ENCODE data around the gene APBB1. TPM values are rescaled to one million over a fixed set of nuclear protein-coding genes. Genes with fewer than 3 reads are reported as not detected.

Gene APBB1
- total and polyA plus RNA-seq, 7 experiments from 2014 or later, result 46.9 to 293 (median 173) TPM

GRCh38 chr11:6360183-6360582 lies 58.7 kb downstream of the APBB1 start:
- intact Hi-C loops (cut with micrococcal nuclease), result no loop called here
- Histone ChIP-seq H3K4me1 (ENCODE audit: control insufficient read depth in 2 of 2, insufficient read depth in 2 of 2, low read length in 2 of 2) (no peaks in the 10 kb centered on the region), H3K4me3 (ENCODE audit: low read length) (no peak overlapping the region), H3K27me3 (ENCODE audit: control insufficient read depth in 2 of 2, insufficient read depth in 2 of 2, low read length in 2 of 2) (no peaks in the 10 kb centered on the region), H3K36me3 (ENCODE audit: control insufficient read depth in 2 of 3, insufficient read depth in 3 of 3, low read length in 3 of 3) (no peaks in the 10 kb centered on the region), H3K27ac (ENCODE audit: low read depth, low read length) (no peak overlapping the region), H3K9me3 (ENCODE audit: control insufficient read depth in 2 of 3, low read length in 3 of 3) (no peaks in the 10 kb centered on the region)
- H3K4me3 Mint-ChIP-seq, result no peak overlapping the region
- H3K27ac Mint-ChIP-seq, result no peak overlapping the region
- DNase-seq, result no peak
- H3K4me1 Mint-ChIP-seq, result peaks cover 0 to 2% (median 0%) of the 10 kb centered on the region in 7 donors
- CTCF ChIA-PET, result interaction anchor here (0.6 to 1.3 kb wide), 4 partner anchors 9 to 746 kb away, joined by 3 to 5 read pairs (median 3); no protein-coding TSS in a partner anchor
- no peaks in the 10 kb centered on the region for H3K36me3 Mint-ChIP-seq
- ATAC-seq, result no peak
- peaks cover 0 to 2% (median 0%) of the 10 kb centered on the region in 11 donors for H3K9me3 Mint-ChIP-seq
- no peaks in the 10 kb centered on the region for H3K27me3 Mint-ChIP-seq
- POLR2A ChIA-PET, result interaction anchor here (1.0 kb wide), 1 partner anchor 8 kb away, joined by 3 read pairs; no protein-coding TSS in a partner anchor

- Mint-ChIP-seq H3K9me3 (peaks cover 0 to 2% (median 0%) of the 10 kb centered on the region in 11 donors), H3K27me3 (peaks cover 0 to 8% (median 0%) of the 10 kb centered on the region in 5 donors), H3K4me3 (no peak overlapping the region), H3K4me1 (peaks cover 0 to 8% (median 0%) of the 10 kb centered on the region in 7 donors), H3K36me3 (no peaks in the 10 kb centered on the region), H3K27ac (no peak overlapping the region)
- no peaks in the 10 kb centered on the region for H3K9me3 ChIP-seq (ENCODE audit: control insufficient read depth in 2 of 3, low read length in 3 of 3)
- H3K36me3 ChIP-seq (ENCODE audit: control insufficient read depth in 2 of 3, insufficient read depth in 3 of 3, low read length in 3 of 3), result no peaks in the 10 kb centered on the region
- POLR2A ChIA-PET, result no interaction called here
- H3K27me3 ChIP-seq (ENCODE audit: control insufficient read depth in 2 of 2, insufficient read depth in 2 of 2, low read length in 2 of 2), result no peaks in the 10 kb centered on the region
- CTCF ChIA-PET, result no interaction called here
- ATAC-seq (no peak), DNase-seq (peak in 1 of 9 donors; percentile 49)
- intact Hi-C loops (cut with micrococcal nuclease), result no loop called here
- H3K4me3 ChIP-seq (ENCODE audit: low read length), result no peak overlapping the region
- no peaks in the 10 kb centered on the region for H3K4me1 ChIP-seq (ENCODE audit: control insufficient read depth in 2 of 2, insufficient read depth in 2 of 2, low read length in 2 of 2)
- no peak overlapping the region for H3K27ac ChIP-seq (ENCODE audit: low read depth, low read length)
Observed at GRCh38 chr11:6357222-6357621, 61.7 kb downstream of the APBB1 start.

GRCh38 chr11:6356503-6357055 lies 62.3 kb downstream of the APBB1 start:
- Mint-ChIP-seq H3K27ac (no peak overlapping the region), H3K9me3 (peaks cover 0 to 2% (median 0%) of the 10 kb centered on the region in 11 donors), H3K27me3 (peaks cover 0 to 8% (median 0%) of the 10 kb centered on the region in 5 donors), H3K4me3 (no peak overlapping the region), H3K4me1 (peaks cover 0 to 12% (median 0%) of the 10 kb centered on the region in 7 donors), H3K36me3 (no peaks in the 10 kb centered on the region)
- no peaks in the 10 kb centered on the region for H3K27me3 ChIP-seq (ENCODE audit: control insufficient read depth in 2 of 2, insufficient read depth in 2 of 2, low read length in 2 of 2)
- H3K4me3 ChIP-seq (ENCODE audit: low read length), result no peak overlapping the region
- no peaks in the 10 kb centered on the region for H3K36me3 ChIP-seq (ENCODE audit: control insufficient read depth in 2 of 3, insufficient read depth in 3 of 3, low read length in 3 of 3)
- no peak for DNase-seq
- ChIA-PET CTCF (no interaction called here), POLR2A (interaction anchor here (0.6 kb wide), 2 partner anchors 41 to 394 kb away, joined by 3 read pairs; no protein-coding TSS in a partner anchor)
- H3K9me3 ChIP-seq (ENCODE audit: control insufficient read depth in 2 of 3, low read length in 3 of 3), result no peaks in the 10 kb centered on the region
- intact Hi-C loops (cut with micrococcal nuclease), result no loop called here
- no peak overlapping the region for H3K27ac ChIP-seq (ENCODE audit: low read depth, low read length)
- ATAC-seq, result no peak
- no peaks in the 10 kb centered on the region for H3K4me1 ChIP-seq (ENCODE audit: control insufficient read depth in 2 of 2, insufficient read depth in 2 of 2, low read length in 2 of 2)

DNA sequence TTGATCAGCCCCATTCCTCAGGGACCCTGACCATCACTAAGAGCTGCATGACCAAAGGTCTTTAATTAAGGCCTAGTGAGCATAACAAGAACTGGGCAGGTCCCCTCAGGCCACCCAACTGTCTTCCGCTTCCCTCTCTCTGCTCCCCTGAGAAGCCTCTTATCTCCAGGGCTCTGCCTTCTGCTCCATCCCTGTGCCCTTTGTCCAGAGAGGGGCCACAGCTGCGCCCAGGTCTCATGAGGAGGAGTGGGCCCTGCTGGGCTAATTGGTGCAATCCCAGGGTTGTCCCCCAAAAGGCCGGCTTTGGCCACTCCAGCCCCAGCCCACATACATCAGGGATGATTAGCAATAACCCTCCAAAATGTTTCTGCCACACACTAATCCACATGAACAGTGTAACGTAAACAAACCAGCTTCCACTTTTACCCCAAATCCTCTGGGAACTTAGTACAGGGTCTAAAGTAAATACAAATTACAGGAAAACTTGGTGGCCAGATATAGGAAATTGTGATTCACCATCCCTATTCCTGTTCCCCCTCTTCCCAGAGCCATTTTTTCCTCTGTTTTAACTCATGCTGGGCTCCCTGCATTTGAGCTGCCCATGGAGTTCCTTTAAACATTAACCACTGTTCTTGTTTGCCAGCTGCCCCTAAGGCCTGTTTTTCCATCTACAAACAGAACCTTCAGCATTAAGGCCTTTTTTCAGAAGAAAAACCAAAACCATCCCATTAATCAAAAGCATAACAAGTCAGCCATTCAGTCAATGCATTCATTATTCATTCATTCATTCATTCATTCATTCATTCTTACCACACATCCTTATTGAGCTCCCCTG lies 64.0 kb downstream of the APBB1 start:
- POLR2A ChIA-PET, result interaction anchor here (0.8 kb wide), 1 partner anchor 65 kb away, joined by 3 read pairs; no protein-coding TSS in a partner anchor
- H3K36me3 Mint-ChIP-seq, result no peaks in the 10 kb centered on the region
- no peak for ATAC-seq

DNA sequence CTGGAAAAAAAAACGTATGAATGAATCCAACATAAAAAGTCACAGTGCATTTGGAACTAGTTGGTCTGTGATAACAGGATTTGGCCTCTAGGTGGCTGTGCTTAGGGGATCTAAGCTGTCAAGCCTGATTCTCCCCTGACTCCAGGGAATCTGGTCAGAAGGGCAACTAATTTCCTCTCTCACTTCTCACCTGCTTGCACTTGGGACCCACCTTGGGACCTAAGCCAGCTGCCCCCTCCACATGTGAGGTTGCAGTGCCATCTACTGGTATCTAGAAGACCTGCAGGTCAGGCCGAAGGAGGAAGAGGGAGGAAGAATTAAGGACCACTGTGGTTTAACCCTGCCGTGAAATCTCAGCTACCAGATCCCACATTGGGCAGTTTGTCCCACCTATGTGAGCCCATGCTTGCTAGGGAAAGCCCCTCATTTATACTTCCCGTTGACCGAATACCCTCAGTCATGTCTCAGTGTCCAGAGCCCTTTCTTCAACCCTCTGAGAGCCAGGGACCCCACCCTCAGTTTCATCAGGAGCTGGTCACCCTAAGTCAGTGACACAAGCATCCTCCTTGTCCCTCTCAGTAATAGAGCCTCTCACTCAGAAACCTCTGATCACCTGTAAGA lies 65.4 kb downstream of the APBB1 start:
- H3K36me3 Mint-ChIP-seq, result no peaks in the 10 kb centered on the region
- H3K9me3 Mint-ChIP-seq, result no peaks in the 10 kb centered on the region
- CTCF ChIA-PET, result interaction anchor here (0.9 to 4.7 kb wide), 8 partner anchors 10 to 1717 kb away, joined by 3 to 27 read pairs (median 8); partner anchors contain the start of gene OR51D1
- Histone ChIP-seq H3K27ac (ENCODE audit: low read depth, low read length) (no peak overlapping the region), H3K4me3 (ENCODE audit: low read length) (no peak overlapping the region), H3K4me1 (ENCODE audit: control insufficient read depth in 2 of 2, insufficient read depth in 2 of 2, low read length in 2 of 2) (no peaks in the 10 kb centered on the region), H3K9me3 (ENCODE audit: control insufficient read depth in 2 of 3, low read length in 3 of 3) (no peaks in the 10 kb centered on the region), H3K27me3 (ENCODE audit: control insufficient read depth in 2 of 2, insufficient read depth in 2 of 2, low read length in 2 of 2) (no peaks in the 10 kb centered on the region), H3K36me3 (ENCODE audit: control insufficient read depth in 2 of 3, insufficient read depth in 3 of 3, low read length in 3 of 3) (no peaks in the 10 kb centered on the region)
- DNase-seq, result peak in 8 of 9 donors; percentile 23 to 64 (median 53)
- no peak overlapping the region for H3K4me3 Mint-ChIP-seq
- H3K27ac Mint-ChIP-seq, result peak overlapping the region in 2 of 9 donors; percentile 42 to 66
- peaks cover 0 to 8% (median 0%) of the 10 kb centered on the region in 5 donors for H3K27me3 Mint-ChIP-seq
- intact Hi-C loops (cut with micrococcal nuclease), result loop anchor here (1.0 to 5.0 kb wide), 6 partner anchors 33 to 361 kb away; partner anchors contain the start of gene CAVIN3 (in 1 of the 2)
- POLR2A ChIA-PET, result interaction anchor here (0.6 to 0.8 kb wide), 2 partner anchors 64 to 136 kb away, joined by 3 read pairs; no protein-coding TSS in a partner anchor
- H3K4me1 Mint-ChIP-seq, result peaks cover 0 to 12% (median 0%) of the 10 kb centered on the region in 7 donors
- ATAC-seq, result peak; percentile 79

More for the DNA sequence above, 64.0 kb downstream of the APBB1 start:
- peak overlapping the region in 1 of 9 donors; percentile 36 for H3K27ac Mint-ChIP-seq
- H3K36me3 ChIP-seq (ENCODE audit: control insufficient read depth in 2 of 3, insufficient read depth in 3 of 3, low read length in 3 of 3), result no peaks in the 10 kb centered on the region
- no peak overlapping the region for H3K27ac ChIP-seq (ENCODE audit: low read depth, low read length)
- CTCF ChIA-PET, result interaction anchor here (0.6 to 4.7 kb wide), 5 partner anchors 24 to 757 kb away, joined by 3 to 27 read pairs (median 9); no protein-coding TSS in a partner anchor
- H3K4me1 ChIP-seq (ENCODE audit: control insufficient read depth in 2 of 2, insufficient read depth in 2 of 2, low read length in 2 of 2), result no peaks in the 10 kb centered on the region
- no peak for DNase-seq
- H3K9me3 ChIP-seq (ENCODE audit: control insufficient read depth in 2 of 3, low read length in 3 of 3), result no peaks in the 10 kb centered on the region
- peaks cover 0 to 8% (median 0%) of the 10 kb centered on the region in 5 donors for H3K27me3 Mint-ChIP-seq
- no peaks in the 10 kb centered on the region for H3K9me3 Mint-ChIP-seq
- H3K4me1 Mint-ChIP-seq, result peaks cover 0 to 12% (median 0%) of the 10 kb centered on the region in 7 donors
- H3K4me3 ChIP-seq (ENCODE audit: low read length), result no peak overlapping the region
- H3K4me3 Mint-ChIP-seq, result no peak overlapping the region
- no peaks in the 10 kb centered on the region for H3K27me3 ChIP-seq (ENCODE audit: control insufficient read depth in 2 of 2, insufficient read depth in 2 of 2, low read length in 2 of 2)
- intact Hi-C loops (cut with micrococcal nuclease), result loop anchor here in 1 of 2 donors (5.0 kb wide), 1 partner anchor 58 kb away; no protein-coding TSS in a partner anchor

- Mint-ChIP-seq H3K4me1 (peaks cover 0 to 10% (median 0%) of the 10 kb centered on the region in 7 donors), H3K9me3 (no peaks in the 10 kb centered on the region), H3K27ac (no peak overlapping the region), H3K4me3 (no peak overlapping the region), H3K27me3 (peaks cover 0 to 8% (median 2%) of the 10 kb centered on the region in 5 donors), H3K36me3 (no peaks in the 10 kb centered on the region)
- Histone ChIP-seq H3K36me3 (ENCODE audit: control insufficient read depth in 2 of 3, insufficient read depth in 3 of 3, low read length in 3 of 3) (no peaks in the 10 kb centered on the region), H3K4me1 (ENCODE audit: control insufficient read depth in 2 of 2, insufficient read depth in 2 of 2, low read length in 2 of 2) (no peaks in the 10 kb centered on the region), H3K9me3 (ENCODE audit: control insufficient read depth in 2 of 3, low read length in 3 of 3) (no peaks in the 10 kb centered on the region), H3K27me3 (ENCODE audit: control insufficient read depth in 2 of 2, insufficient read depth in 2 of 2, low read length in 2 of 2) (no peaks in the 10 kb centered on the region), H3K27ac (ENCODE audit: low read depth, low read length) (no peak overlapping the region), H3K4me3 (ENCODE audit: low read length) (no peak overlapping the region)
- ATAC-seq (no peak), DNase-seq (peak in 1 of 9 donors; percentile 30)
- ChIA-PET CTCF (interaction anchor here (1.4 to 4.7 kb wide), 3 partner anchors 10 to 1715 kb away, joined by 6 to 27 read pairs (median 6); partner anchors contain the start of gene OR51D1), POLR2A (interaction anchor here (1.2 kb wide), 1 partner anchor 9 kb away, joined by 3 read pairs; no protein-coding TSS in a partner anchor)
- intact Hi-C loops (cut with micrococcal nuclease), result loop anchor here (2.0 to 5.0 kb wide), 2 partner anchors 31 to 55 kb away; partner anchors contain the start of gene CAVIN3 (in 1 of the 2)
Observed at GRCh38 chr11:6351782-6352382, 67.0 kb downstream of the APBB1 start.

Data from naive thymus-derived CD4-positive, alpha-beta T cell (primary cell).